Astrocyte (in vitro differentiated cells and primary cell): ENCODE data around the gene SMO. TPM values are rescaled to one million over a fixed set of nuclear protein-coding genes. Genes with fewer than 3 reads are reported as not detected.

ENCODE experiments used
- DNase-seq: peaks from one replicate; pipeline ENCODE4 v3.0.0-alpha.2; 2010; ENCODE audit warnings: low read depth
- FAIRE-seq: peaks from 2 replicates; lab custom pipeline; 2011; peaks lifted over from hg19 to GRCh38; lab: Jason Lieb, UNC
- H2AFZ ChIP-seq: 2 replicates; pipeline ENCODE4 v1.6.0; 2012; ENCODE audit warnings: low read depth, low read length, inconsistent platforms
- H3K27ac ChIP-seq: 2 replicates; pipeline ENCODE4 v1.5.1; 2011; ENCODE audit warnings: low read depth, low read length, inconsistent platforms
- H3K27me3 ChIP-seq: 2 replicates; pipeline ENCODE4 v1.6.0; 2011; ENCODE audit warnings: low read length, inconsistent platforms; ENCODE audit not compliant: insufficient read depth
- H3K36me3 ChIP-seq: 2 replicates; pipeline ENCODE4 v1.5.1; 2011; ENCODE audit warnings: low read length, inconsistent platforms; ENCODE audit not compliant: insufficient read depth
- H3K4me1 ChIP-seq: 2 replicates; pipeline ENCODE4 v1.5.1; 2011; ENCODE audit warnings: low read length, inconsistent platforms; ENCODE audit not compliant: insufficient read depth
- H3K4me2 ChIP-seq: 2 replicates; pipeline ENCODE4 v1.6.0; 2012; ENCODE audit warnings: low read length, inconsistent platforms
- H3K4me3 ChIP-seq: 2 replicates; pipeline ENCODE4 v1.5.1; 2011; ENCODE audit warnings: low read depth, mild to moderate bottlenecking, low read length, inconsistent platforms; ENCODE audit not compliant: insufficient read depth
- H3K79me2 ChIP-seq: 2 replicates; pipeline ENCODE4 v1.6.0; 2012; ENCODE audit warnings: mild to moderate bottlenecking, low read length, inconsistent platforms; ENCODE audit not compliant: insufficient read depth
- H3K9ac ChIP-seq: 2 replicates; pipeline ENCODE4 v1.6.0; 2012; ENCODE audit warnings: mild to moderate bottlenecking, low read length, inconsistent platforms
- H3K9me3 ChIP-seq: 2 replicates; pipeline ENCODE4 v1.5.1; 2012; ENCODE audit warnings: low read depth, mild to moderate bottlenecking, low read length, inconsistent platforms; ENCODE audit not compliant: insufficient read depth
- H4K20me1 ChIP-seq: 2 replicates; pipeline ENCODE4 v1.6.0; 2012; ENCODE audit warnings: low read length, inconsistent platforms; ENCODE audit not compliant: insufficient read depth
- H3K27ac Mint-ChIP-seq: one replicate; pipeline ENCODE4 v1.8.0; 2021; ENCODE audit warnings: mild to moderate bottlenecking, mixed read lengths; ENCODE audit not compliant: unreplicated experiment
- H3K27me3 Mint-ChIP-seq: one replicate; pipeline ENCODE4 v1.8.0; 2021; ENCODE audit warnings: low read depth, mixed read lengths; ENCODE audit not compliant: unreplicated experiment
- H3K36me3 Mint-ChIP-seq: one replicate; pipeline ENCODE4 v1.8.0; 2021; ENCODE audit warnings: low read depth, mixed read lengths; ENCODE audit not compliant: unreplicated experiment
- H3K4me1 Mint-ChIP-seq: one replicate; pipeline ENCODE4 v1.8.0; 2021; ENCODE audit warnings: low read depth, mixed read lengths; ENCODE audit not compliant: unreplicated experiment
- H3K4me3 Mint-ChIP-seq: one replicate; pipeline ENCODE4 v1.8.0; 2021; ENCODE audit warnings: mild to moderate bottlenecking, moderate library complexity, mixed read lengths; ENCODE audit not compliant: unreplicated experiment
- H3K9me3 Mint-ChIP-seq: one replicate; pipeline ENCODE4 v1.8.0; 2021; ENCODE audit warnings: mild to moderate bottlenecking, mixed read lengths; ENCODE audit not compliant: unreplicated experiment
- CTCF ChIP-seq: IDR thresholded peaks from 2 replicates; pipeline ENCODE4 v1.5.1; 2011; ENCODE audit warnings: low read depth, mild to moderate bottlenecking, inconsistent platforms, low read length, moderate library complexity; ENCODE audit not compliant: insufficient read depth
- EZH2 ChIP-seq: IDR thresholded peaks from 2 replicates; pipeline ENCODE4 v1.6.1; 2012; ENCODE audit warnings: mild to moderate bottlenecking, low read length, inconsistent platforms; ENCODE audit not compliant: insufficient read depth
- total RNA-seq: library from RNA; stranded (reverse); gene quantifications from 2 replicates; pipeline ENCODE4 v1.2.1, GENCODE V29; 2021

Gene SMO
- total RNA-seq, 1 donor from 2014 or later: 20.0 TPM

DNA sequence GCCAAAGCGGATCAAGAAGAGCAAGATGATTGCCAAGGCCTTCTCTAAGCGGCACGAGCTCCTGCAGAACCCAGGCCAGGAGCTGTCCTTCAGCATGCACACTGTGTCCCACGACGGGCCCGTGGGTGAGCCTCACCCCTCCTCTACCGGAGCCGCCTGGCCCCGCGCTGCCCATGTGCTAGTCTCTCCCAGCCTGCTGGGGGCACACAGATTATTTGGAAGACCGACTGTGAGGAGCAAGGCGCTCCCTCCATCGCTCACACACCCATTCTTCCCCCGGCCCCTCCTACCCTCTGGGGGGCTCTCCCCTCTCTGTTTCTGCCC is 22.5 kb downstream of the SMO start:
- Mint-ChIP-seq H3K27me3 (no peaks in the 10 kb centered on the region), H3K4me1 (no peaks in the 10 kb centered on the region), H3K36me3 (peaks cover 11% of the 10 kb centered on the region), H3K9me3 (peaks cover 3% of the 10 kb centered on the region), H3K27ac (no peak overlapping the region), H3K4me3 (no peak overlapping the region)
- H3K9me3 ChIP-seq: no peaks in the 10 kb centered on the region
- H3K27ac ChIP-seq: no peak overlapping the region
- H3K27me3 ChIP-seq: no peaks in the 10 kb centered on the region
- H3K9ac ChIP-seq: no peak overlapping the region
- FAIRE-seq (no peak), DNase-seq (no peak)
- H3K4me1 ChIP-seq: no peaks in the 10 kb centered on the region
- H4K20me1 ChIP-seq: no peaks in the 10 kb centered on the region
- no peak overlapping the region for H3K4me2 ChIP-seq
- no peaks in the 10 kb centered on the region for H3K36me3 ChIP-seq
- no peaks in the 10 kb centered on the region for H3K79me2 ChIP-seq
- TF ChIP-seq EZH2 (no peak), CTCF (no peak)
- no peak overlapping the region for H3K4me3 ChIP-seq
- H2AFZ ChIP-seq: no peak overlapping the region

DNA sequence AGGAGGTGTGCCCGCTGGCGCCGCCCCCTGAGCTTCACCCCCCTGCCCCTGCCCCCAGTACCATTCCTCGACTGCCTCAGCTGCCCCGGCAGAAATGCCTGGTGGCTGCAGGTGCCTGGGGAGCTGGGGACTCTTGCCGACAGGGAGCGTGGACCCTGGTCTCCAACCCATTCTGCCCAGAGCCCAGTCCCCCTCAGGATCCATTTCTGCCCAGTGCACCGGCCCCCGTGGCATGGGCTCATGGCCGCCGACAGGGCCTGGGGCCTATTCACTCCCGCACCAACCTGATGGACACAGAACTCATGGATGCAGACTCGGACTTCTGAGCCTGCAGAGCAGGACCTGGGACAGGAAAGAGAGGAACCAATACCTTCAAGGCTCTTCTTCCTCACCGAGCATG is 23.7 kb downstream of the SMO start:
- Mint-ChIP-seq H3K27me3 (no peaks in the 10 kb centered on the region), H3K9me3 (peaks cover 5% of the 10 kb centered on the region), H3K4me1 (no peaks in the 10 kb centered on the region), H3K27ac (no peak overlapping the region), H3K36me3 (peaks cover 10% of the 10 kb centered on the region), H3K4me3 (no peak overlapping the region)
- Histone ChIP-seq H3K27ac (no peak overlapping the region), H2AFZ (no peak overlapping the region), H3K27me3 (no peaks in the 10 kb centered on the region), H3K9me3 (no peaks in the 10 kb centered on the region), H3K4me2 (no peak overlapping the region), H3K4me1 (no peaks in the 10 kb centered on the region), H4K20me1 (no peaks in the 10 kb centered on the region), H3K36me3 (no peaks in the 10 kb centered on the region), H3K79me2 (no peaks in the 10 kb centered on the region), H3K9ac (no peak overlapping the region), H3K4me3 (no peak overlapping the region)
- FAIRE-seq (no peak), DNase-seq (no peak)
- no peak for TF ChIP-seq CTCF
- no peak for TF ChIP-seq EZH2

DNA sequence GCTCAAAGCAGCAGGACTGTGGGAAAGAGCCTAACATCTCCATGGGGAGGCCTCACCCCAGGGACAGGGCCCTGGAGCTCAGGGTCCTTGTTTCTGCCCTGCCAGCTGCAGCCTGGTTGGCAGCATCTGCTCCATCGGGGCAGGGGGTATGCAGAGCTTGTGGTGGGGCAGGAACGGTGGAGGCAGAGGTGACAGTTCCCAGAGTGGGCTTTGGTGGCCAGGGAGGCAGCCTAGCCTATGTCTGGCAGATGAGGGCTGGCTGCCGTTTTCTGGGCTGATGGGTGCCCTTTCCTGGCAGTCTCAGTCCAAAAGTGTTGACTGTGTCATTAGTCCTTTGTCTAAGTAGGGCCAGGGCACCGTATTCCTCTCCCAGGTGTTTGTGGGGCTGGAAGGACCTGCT is 24.2 kb downstream of the SMO start:
- H3K4me1 Mint-ChIP-seq: no peaks in the 10 kb centered on the region
- Histone ChIP-seq H3K27me3 (no peaks in the 10 kb centered on the region), H3K79me2 (no peaks in the 10 kb centered on the region), H3K4me3 (no peak overlapping the region), H3K9ac (no peak overlapping the region), H3K4me2 (no peak overlapping the region), H3K27ac (no peak overlapping the region), H2AFZ (no peak overlapping the region), H3K4me1 (no peaks in the 10 kb centered on the region), H3K9me3 (no peaks in the 10 kb centered on the region), H4K20me1 (no peaks in the 10 kb centered on the region), H3K36me3 (no peaks in the 10 kb centered on the region)
- FAIRE-seq (no peak), DNase-seq (no peak)
- H3K27me3 Mint-ChIP-seq: no peaks in the 10 kb centered on the region
- peaks cover 5% of the 10 kb centered on the region for H3K9me3 Mint-ChIP-seq
- TF ChIP-seq EZH2 (no peak), CTCF (no peak)
- H3K36me3 Mint-ChIP-seq: peaks cover 10% of the 10 kb centered on the region
- no peak overlapping the region for H3K4me3 Mint-ChIP-seq
- H3K27ac Mint-ChIP-seq: no peak overlapping the region
